Activated CD8-positive, alpha-beta memory T cell treated with anti-CD3 and anti-CD28 coated beads for 36 hours (primary cell): Measurements from ENCODE around the gene HSFX4. TPM values are rescaled to one million over a fixed set of nuclear protein-coding genes. Genes with fewer than 3 reads are reported as not detected.
"Not testable (repeated sequence)": the region's sequence is repeated elsewhere in the genome, so short reads cannot be mapped to it uniquely, and the experiment has no call there.

Experiments
- CTCF ChIA-PET: fragments of 350-600 bp; sonication (Branson Sonifier 250); formaldehyde crosslinking; loops from one replicate; lab custom pipeline; 2021; ENCODE audit warnings: antibody characterized with exemption; lab: Charles Lee
- POLR2A ChIA-PET: fragments of 350-600 bp; sonication (Branson Sonifier 250); formaldehyde crosslinking; loops from one replicate; lab custom pipeline; 2021; ENCODE audit warnings: antibody characterized with exemption; lab: Charles Lee
- total RNA-seq, 2 experiments: library from RNA; stranded (reverse); gene quantifications; one replicate each; pipeline ENCODE4 v1.2.3, GENCODE V29; 2021

Gene HSFX4
- total RNA-seq, 2 experiments from 2014 or later = not detected

DNA sequence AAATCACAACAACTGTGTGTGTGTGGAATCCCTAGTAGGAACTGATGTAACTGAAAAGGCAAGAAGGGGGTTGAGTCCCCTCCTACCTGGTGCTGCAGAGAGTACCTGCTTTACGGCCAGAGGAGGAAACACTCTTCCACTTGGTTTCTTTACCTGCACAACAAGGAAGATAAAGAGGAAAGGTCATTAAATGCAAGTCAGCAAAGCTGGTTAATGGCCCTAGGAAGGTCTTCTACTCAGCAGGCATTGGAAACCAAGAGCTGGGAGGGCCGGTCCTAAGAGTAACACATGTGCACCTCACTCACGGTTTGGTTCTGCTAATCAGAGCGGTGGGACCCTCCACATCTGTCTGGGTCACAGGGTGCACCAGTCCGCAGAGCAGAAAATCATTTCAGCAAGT lies 8.0 kb downstream of the HSFX4 start:
- POLR2A ChIA-PET, CTCF ChIA-PET: not testable (repeated sequence)

DNA sequence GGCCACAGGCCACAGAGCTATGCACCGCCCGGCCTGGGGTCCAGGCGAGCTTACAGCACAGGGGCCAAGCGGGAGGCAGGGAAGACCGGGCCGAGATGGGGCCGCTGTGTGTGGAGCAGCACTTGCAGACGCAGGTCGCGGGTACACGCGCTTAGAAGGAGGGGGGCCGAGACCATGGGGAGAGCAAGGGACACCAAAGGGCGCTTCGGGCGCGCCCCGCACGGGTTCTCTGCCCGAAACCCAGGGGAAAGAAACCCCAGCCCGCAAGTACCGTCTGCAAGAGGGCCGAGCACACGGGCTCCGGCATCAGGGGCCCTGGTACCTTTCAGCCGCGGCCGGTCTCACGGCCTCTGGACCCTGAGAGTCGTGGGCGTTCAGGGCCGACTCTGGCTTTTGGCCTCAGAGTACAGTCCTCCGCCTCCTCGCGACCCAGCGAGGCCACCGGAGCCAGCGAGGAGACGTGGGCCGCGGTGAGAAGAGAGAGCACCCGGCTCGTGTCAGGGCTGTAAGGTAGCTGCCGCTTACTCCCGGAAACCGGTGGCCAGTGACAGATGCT lies 8.6 kb downstream of the HSFX4 start:
- POLR2A ChIA-PET = interaction anchor here (0.6 kb wide), 1 partner anchor 263 kb away, joined by 3 read pairs; no protein-coding TSS in a partner anchor
- CTCF ChIA-PET = interaction anchor here (1.0 kb wide), 1 partner anchor 757 kb away, joined by 5 read pairs; no protein-coding TSS in a partner anchor

DNA sequence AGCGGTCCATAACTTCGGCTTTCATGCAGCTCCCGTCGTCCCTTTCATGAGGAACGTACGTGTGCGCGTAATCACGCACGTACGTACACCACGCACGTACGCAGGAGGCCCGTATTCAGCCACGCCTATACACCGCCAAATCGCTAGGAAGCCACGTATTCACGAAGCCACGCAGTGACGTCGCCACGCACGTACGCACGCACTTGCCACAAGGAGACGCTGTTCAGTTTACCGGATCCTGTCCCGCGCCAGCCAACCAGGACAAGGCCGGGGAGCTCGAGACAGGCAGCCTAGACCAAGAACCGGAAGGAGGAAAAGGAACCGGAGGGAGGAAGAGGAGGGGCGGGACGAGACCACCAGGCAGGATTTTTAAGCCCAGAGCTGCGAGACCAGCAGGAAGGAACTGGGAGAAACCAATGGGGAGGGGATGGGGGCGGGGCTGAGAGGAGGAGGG lies 9.1 kb downstream of the HSFX4 start, which contains the start of gene EOLA2:
TSS of gene EOLA2 (minus strand) at position 65 of the 454 bp plus-strand sequence. CDS start 4,617 bp downstream, outside the sequence.
- ChIA-PET CTCF (interaction anchor here (1.0 to 1.5 kb wide), 2 partner anchors 426 to 756 kb away, joined by 3 to 5 read pairs; no protein-coding TSS in a partner anchor), POLR2A (interaction anchor here (0.6 to 0.7 kb wide), 2 partner anchors 140 to 262 kb away, joined by 3 read pairs; no protein-coding TSS in a partner anchor)

DNA sequence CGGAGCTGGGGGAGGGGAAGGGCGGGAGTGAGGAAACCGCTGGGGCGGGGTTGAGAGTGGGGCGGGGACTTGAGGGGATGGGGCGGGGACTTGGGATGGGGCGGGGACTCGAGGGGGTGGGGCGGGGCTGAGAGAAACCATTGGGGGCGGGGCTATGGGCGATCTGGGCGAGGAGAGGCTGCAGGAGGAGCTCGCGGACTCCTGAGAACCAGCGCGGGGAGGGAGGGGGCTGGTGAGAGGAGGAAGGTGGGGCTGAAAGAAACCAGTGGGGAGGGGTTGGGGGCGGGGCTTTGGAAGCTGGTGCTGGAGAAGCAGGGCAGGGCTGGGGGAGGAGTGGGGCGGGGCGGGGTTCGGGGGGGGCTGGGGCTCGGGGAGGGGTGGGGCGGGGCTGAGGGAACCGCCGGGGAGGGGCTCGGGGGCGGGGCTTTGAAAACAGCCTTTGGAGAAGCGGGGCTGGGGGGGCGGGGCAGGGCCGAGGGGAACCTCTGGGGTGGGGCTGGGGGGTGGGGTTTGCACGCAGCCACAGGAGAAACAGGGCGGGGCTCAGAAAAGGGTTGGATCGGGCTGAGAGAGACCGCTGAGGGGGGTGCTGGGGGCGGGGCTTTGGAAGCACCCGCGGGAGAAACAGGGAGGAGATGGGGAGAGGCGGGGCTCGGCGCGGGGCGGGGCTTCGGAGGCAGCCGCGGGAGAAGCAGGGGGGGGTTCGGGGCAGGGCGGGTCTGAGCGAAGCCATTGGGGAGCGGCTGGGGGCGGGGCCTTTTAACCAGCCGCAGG lies 9.7 kb downstream of the HSFX4 start:
- ChIA-PET POLR2A (interaction anchor here (0.6 to 0.7 kb wide), 2 partner anchors 140 to 262 kb away, joined by 3 read pairs; no protein-coding TSS in a partner anchor), CTCF (interaction anchor here (1.0 to 1.5 kb wide), 2 partner anchors 426 to 756 kb away, joined by 3 to 5 read pairs; no protein-coding TSS in a partner anchor)

DNA sequence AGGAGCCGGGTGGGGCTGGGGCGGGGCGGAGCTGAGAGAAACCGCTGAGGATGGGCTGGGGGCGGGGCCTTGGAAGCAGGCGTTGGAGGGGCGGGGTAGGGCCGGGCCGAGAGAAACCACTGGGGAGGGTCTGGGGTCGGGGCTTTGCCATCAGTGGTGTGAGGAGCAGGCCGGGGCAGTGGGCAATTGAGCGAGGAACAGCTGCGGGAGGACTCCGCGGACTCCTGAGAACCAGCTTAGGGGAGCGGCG lies 10.2 kb downstream of the HSFX4 start:
- ChIA-PET POLR2A (no interaction called here), CTCF (interaction anchor here (1.5 kb wide), 1 partner anchor 425 kb away, joined by 3 read pairs; no protein-coding TSS in a partner anchor)

DNA sequence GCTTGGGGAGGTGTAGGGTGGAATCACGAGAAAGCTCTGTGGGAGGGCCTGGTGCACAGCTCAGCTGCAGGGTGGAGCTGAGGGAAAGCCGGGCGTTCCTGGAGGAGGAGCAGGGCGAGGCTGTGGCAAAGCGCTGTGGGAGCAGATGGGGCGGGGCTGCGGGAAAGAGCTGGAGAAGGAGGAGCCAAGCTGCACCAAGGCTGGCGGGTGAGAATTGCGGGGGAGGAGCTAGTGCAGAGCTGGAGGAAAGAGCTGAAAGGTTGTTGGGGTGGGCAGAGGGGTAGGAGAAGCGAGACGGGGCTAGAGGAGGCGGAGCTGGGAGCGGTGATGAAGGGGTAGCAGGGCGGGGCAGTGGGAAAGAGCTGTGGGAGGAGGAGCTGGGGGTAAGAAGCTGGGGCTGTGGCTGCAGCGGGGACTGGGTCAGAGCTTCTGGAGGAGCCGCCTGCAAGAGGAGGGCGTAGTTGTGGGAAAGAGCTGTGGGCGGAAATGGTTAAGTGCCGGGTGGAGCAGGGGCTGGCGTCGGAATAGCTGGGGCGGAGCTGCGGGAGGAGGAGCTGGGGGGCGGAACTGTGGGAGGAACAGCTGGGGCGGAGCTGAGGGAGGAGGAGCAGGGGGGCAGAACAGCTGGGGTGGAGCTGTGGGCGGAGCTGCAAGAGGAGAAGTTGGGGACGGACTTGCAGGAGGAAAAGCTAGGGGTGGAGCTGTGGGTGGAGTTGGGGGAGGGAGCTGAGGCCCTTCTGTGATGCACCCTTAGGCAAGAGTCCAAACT lies 10.7 kb downstream of the HSFX4 start:
- POLR2A ChIA-PET = no interaction called here

DNA sequence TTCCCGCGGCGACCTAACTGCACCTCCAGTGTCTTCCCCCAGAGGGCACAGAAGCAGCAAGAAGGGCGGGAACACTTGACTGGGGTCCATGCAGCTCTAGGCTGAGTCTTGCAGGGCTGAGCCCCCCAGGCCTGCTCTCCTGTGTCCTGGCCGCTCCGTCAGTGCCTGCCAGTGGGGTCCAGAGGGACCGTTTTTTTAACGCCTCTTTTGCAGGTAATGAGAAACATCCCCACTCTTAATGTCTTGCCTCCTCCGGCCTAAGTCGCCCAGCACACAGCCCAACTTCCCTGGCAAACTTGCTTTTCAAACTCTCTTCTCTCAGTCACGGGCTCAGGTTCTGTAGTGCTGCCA lies 11.3 kb downstream of the HSFX4 start:
- CTCF ChIA-PET, POLR2A ChIA-PET: not testable (repeated sequence)

More for the DNA sequence above, 10.7 kb downstream of the HSFX4 start:
- CTCF ChIA-PET = interaction anchor here (1.5 kb wide), 1 partner anchor 425 kb away, joined by 3 read pairs; no protein-coding TSS in a partner anchor

DNA sequence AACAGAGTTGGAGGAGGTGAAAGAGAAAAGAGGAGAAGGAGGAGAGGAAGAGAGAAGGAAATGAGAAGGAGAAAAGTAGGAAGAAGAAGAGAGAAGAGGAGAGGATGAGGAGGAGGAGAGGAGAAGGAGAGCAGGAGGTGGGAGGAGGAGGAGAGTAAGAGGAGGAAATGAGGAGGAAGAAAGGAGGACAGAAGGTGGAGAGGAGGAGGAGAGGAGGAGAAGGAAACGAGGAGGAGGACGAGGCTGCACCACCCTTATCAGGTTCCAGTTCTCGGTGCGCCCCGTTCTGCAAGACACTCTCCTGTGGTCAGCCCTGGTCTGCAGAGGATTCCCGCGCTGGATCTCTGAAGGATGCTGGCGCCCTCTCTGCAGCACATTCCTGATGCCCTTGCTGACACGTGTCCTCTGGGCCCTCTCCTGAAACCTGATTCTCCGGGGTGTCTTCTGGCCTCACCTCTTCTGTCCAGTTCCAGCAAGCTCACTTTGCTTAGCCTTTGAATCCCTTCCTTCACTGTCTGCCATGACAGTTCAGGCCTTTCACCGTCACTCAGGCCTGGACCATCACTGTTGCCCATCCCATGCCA lies 15.8 kb downstream of the HSFX4 start:
- POLR2A ChIA-PET, CTCF ChIA-PET: not testable (repeated sequence)

DNA sequence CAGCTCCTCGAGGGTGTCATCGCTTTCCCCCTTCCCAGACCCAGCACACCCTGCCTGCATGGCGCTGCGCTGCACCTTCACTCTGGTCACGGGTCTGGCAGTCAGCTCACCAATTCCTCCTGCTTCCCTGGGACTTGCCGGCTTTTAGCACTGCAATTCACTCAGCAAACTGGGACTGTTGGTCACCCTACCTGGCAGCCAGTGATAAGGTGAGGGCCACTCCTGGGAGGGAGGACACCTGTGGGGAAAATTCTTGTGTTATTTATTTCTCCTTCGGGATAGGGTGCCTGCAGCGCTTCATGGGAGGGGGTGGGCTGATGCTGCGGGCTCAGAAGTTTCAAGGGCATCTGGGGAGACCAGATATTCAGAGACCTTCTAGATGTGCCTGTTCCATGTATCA lies 16.4 kb downstream of the HSFX4 start:
- CTCF ChIA-PET, POLR2A ChIA-PET: not testable (repeated sequence)

DNA sequence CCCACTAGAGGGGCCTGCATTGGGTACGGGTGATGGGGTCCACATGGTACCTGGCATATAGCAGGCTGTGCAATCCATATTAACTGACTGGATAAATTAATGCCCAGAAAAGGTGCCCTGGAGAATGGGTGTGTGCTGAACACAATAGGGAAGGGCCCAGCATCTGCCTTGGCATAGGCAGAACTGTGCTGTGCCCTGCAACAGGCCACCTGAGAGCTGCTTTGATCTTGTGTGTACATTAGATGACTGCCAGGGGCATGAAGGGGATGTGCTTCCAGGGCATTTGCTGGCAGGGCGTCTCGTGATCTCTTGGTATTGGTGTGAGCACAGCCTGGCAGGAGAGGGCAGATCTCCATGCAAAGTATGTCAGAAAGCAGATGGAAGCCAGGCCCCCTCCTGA lies 17.6 kb downstream of the HSFX4 start:
- CTCF ChIA-PET, POLR2A ChIA-PET: not testable (repeated sequence)

DNA sequence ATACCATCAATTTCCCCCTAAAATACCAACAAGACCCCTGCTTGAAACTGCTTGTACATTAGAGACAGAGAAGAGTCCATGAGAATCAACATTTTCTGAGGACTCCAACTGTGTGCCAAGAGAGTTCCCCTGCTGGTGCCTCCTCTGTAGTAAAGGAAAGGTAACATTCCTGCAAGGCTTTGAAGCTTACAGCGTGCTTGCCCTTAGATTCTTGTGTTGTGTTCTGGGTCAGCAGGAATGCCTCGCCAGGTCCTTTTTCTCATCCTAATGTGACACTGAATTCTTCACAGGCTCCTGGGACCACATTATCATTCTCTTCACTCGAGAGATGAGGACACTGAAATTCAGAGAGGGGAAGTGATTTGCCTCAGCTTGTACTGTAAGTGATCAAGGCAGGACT lies 18.6 kb downstream of the HSFX4 start:
- CTCF ChIA-PET = no interaction called here
- POLR2A ChIA-PET = no interaction called here

DNA sequence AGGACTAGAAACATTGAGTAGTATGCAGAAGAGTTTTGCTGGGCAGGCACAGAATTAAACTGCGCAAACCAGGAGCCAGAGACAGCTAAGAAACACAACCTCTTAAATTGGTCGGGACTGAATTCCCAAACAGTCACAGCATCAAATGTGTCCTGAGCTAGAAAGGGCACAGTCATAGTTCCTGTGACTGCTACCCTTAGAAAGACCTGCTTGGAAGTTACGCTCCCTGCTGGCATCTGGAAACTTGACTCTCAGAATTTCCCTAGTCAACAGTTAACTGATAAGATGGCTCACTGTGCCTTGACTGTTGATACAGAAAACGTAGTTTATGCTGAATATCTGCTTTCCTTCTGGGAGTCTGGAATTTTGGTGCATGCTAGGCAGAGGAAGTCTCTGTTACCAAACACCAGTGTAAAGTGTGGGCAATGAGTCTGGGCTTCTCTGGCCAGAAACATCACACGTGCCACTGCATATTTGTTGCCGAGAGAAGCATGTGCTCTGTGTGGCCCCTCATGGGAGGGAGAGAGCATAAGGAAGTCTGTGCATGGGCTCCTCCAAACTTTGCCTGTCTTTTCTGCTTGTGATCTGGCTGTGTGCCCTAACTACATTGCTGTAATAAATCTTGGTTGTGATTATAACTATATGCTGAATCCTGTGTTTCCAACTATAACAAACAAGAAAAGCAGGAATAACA lies 20.5 kb downstream of the HSFX4 start:
- ChIA-PET CTCF (no interaction called here), POLR2A (interaction anchor here (0.6 kb wide), 1 partner anchor 620 kb away, joined by 4 read pairs; no protein-coding TSS in a partner anchor)

DNA sequence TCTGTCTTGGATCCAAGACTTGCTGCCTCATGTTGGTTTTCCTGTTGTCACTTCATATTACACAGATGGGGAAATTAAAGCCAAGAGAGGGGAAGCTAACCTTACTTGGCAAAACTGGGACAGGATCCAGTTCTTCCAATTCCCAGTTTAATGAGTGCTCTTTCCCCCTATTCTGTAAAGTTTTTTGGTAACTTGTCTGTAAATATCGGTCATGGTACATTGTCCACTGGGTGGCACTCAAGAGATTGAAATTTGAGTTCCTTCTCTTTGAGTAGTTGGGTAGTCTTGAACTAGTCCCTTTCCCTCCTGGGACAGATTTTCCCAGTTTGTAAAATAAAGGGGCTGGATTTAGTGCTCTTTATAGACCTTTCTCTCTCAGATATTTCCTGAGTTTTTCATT lies 21.3 kb downstream of the HSFX4 start:
- ChIA-PET POLR2A (interaction anchor here (0.6 kb wide), 1 partner anchor 619 kb away, joined by 4 read pairs; no protein-coding TSS in a partner anchor), CTCF (no interaction called here)

DNA sequence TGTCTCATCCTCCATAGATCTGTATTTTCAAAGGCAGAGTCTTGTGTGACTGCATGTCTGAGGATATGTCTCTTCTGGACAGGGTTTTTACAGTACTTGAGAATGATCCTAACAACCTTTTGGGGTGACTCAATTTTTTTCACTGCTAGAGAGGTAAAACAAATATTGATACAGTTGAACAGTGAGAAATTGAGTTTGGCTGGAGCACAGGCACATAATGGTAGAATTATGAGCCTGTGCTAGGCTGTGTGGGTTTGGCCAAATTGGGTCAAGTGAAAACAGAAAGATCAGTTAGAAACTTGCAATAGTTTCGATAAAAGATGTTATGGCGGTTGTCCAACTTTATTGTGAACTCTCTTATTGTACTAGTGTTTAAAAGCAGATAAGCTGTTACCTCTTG lies 32.2 kb downstream of the HSFX4 start:
- ChIA-PET CTCF (no interaction called here), POLR2A (no interaction called here)

DNA sequence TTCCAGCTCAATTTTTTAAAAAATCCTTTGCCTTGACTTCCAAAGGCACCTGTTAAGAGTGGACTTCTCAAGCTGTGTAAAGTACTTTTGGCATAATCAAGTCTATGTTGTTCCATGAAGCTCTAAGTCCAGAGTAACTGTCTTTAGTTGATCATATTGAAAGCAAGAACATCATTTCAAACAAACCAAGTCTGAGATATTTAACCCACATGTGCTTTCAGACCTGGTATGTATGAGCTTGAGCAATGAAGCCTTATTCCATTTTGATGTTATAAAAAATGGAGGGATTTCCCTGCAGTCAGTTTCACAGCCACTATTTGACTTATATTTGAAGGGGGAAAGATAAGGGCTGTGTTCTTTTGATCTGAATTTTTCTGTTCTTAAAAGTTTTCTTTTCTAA lies 32.6 kb downstream of the HSFX4 start:
- ChIA-PET CTCF (interaction anchor here (0.6 kb wide), 1 partner anchor 606 kb away, joined by 3 read pairs; the partner anchor contains the start of gene MTM1), POLR2A (no interaction called here)

DNA sequence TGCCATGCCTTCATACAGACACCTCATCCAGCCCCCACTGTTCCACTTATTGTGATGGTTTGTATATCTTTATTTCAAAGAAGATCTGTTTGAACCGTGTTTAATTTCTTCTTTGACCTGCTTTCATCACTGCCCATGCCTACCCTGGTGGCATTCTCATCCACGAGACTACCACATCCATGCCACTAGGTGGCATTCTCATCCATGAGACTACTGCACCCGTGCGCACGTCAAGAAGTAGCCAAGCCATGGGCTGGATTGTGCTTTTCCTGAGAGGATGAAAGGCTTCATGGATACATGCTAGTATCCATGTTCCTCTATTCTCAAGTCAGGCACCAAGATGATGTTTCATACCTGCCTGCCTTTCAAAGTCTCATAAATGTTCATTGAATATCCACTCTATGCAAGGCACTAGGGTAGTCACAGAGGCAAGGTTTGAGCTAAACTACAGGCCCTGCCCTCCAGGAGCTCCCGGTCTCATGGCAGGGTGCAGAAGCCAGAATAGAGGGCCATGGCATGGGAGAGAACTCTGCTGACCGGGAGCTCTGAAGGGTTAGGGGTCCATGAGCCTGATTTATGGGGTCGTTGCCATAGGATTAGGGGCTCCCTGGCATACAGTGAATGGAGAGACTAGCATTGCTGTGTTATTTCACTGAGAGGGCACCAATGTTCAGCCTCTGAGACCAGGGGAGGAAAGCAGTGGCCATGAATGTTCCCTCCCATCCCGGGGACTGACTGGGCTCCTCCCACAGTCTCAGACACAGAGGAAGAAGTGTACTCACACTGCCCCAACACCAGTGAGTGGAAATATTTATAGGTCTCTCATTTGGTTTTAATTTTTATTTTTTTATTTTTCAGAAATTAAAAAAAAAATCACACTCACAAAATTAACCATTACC lies 33.7 kb downstream of the HSFX4 start:
- ChIA-PET CTCF (interaction anchor here (0.6 kb wide), 1 partner anchor 605 kb away, joined by 3 read pairs; the partner anchor contains the start of gene MTM1), POLR2A (no interaction called here)

DNA sequence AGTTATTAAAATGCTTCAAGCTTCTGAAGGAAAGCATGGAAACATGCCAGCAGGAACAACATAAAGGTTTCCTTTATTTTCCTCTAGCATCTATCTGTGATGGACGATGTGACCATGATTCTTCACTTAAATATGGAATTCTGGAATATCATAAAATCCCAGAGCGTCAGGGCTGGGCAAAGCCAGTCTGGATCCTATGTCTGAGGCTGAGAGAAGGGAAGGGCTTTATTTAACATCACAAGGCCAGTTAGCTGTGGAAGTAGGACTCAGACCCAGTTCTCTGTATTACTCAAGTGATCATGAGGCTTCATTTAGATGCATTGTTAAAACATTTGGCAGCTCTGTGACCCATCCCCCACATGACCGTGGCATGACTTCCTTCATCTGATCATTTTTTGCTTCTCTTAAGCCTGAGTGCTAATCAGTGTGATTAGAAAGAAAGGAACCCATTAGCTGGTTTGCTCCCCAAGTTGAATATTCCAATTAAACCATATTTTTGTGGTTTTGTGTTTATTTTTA lies 49.8 kb downstream of the HSFX4 start:
- POLR2A ChIA-PET = no interaction called here
- CTCF ChIA-PET = no interaction called here
